OCI-LY1 (cell line): Measurements from ENCODE around the gene RALY.

Experiments
- EZH2 ChIP-seq: fragments of 200-600 bp; sonication (generic), shearing (Covaris generic); IDR thresholded peaks from 2 replicates; pipeline ENCODE4 v1.8.0; 2017; ENCODE audit warnings: borderline replicate concordance, mixed run types, mild to moderate bottlenecking, antibody characterized with exemption, low read length, moderate library complexity, mixed read lengths
- TF ChIP-seq, protein P1 (sequence below): fragments of 200-600 bp; sonication (generic), shearing (Covaris generic); IDR thresholded peaks from 2 replicates; pipeline ENCODE4 v1.5.1; 2017; ENCODE audit warnings: mild to moderate bottlenecking, antibody characterized with exemption, low read length, moderate library complexity, mixed read lengths

DNA sequence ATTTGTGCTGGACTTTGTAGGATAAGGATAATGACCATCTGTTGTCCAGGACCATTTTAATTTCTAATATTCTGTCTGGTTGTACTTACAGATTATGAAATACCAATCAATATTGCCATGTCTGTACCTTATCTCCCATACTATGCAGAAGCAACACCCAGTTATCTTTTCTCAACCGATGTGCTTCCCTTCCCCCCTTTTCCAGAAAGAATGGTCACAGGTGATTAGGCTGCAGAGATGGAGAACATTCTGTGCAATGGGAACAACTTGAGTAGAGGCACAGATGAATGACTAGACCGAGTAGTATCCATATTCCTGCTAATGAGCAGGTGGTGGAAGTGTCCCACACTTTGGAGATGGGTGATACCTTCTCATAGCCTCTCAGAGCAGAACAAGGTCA, 10.5 kb downstream of the RALY start:
- TF ChIP-seq, protein P1, sequence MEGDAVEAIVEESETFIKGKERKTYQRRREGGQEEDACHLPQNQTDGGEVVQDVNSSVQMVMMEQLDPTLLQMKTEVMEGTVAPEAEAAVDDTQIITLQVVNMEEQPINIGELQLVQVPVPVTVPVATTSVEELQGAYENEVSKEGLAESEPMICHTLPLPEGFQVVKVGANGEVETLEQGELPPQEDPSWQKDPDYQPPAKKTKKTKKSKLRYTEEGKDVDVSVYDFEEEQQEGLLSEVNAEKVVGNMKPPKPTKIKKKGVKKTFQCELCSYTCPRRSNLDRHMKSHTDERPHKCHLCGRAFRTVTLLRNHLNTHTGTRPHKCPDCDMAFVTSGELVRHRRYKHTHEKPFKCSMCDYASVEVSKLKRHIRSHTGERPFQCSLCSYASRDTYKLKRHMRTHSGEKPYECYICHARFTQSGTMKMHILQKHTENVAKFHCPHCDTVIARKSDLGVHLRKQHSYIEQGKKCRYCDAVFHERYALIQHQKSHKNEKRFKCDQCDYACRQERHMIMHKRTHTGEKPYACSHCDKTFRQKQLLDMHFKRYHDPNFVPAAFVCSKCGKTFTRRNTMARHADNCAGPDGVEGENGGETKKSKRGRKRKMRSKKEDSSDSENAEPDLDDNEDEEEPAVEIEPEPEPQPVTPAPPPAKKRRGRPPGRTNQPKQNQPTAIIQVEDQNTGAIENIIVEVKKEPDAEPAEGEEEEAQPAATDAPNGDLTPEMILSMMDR: no peak
- TF ChIP-seq EZH2: no peak
